CD4-positive, alpha-beta T cell treated with Interleukin-2 at 100 ng/mL for 4 hours (primary cell): ENCODE measurements around the gene RGL4.

ENCODE experiments used
- DNase-seq: peaks from one replicate; pipeline ENCODE4 v3.0.0-alpha.2; 2020; ENCODE audit warnings: low spot score

The RGL4 gene

DNA sequence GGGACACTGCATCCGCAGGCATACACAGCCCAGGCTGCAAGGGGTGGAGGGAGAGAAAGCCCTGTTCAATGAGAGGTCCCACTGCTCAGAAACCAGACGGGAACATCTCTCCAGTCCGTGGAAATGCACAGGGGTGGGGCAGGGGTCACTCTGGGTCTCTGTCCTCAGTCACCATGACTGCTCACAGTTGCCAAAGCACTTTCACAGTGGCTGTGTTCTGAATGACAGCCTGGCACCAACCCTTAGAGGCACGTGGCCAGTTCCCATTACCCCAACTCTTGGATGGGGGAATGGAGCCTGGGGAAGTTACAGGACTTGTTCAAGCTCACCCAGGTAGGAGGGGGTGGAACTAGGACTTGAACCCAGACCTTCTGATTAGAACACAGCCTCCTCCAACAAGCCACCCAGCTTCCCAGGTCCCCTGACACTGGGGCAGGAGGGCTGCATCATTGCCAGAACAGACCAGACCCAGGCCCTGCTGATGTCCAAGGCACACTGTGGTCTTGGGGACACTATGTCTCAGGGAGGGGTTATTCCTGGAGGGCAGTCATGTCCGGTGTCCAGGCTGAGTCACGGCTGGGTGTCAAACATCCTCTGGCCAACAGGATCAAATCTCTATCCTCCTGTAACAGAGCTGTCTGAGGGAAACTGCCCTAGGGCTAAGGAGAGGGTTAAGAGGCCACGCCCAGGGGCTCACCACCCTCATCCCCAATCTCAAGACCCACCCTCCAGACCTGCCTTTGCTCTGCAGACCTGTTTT, 51.9 kb downstream of the RGL4 start:
- DNase-seq: no peak

DNA sequence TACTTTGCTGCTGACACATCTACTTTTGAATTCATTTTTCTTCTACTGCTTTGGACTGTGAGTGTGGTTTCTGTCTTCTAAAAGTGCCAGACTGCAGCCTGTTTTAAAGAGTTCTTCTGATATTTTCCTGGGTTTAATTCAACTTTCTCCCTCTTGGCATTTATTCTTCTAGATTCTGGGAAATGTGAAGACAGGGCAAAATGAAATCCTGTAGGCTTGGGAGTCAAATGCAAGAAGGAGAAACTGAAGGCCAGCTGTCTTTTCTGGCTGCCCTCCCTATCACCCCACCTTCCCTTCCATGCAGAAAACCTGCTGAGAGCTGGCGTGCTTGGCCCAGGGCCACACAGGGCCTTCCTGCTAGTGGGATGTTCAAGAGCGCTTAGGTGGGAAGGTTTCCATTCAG, 52.5 kb downstream of the RGL4 start:
- no peak for DNase-seq

DNA sequence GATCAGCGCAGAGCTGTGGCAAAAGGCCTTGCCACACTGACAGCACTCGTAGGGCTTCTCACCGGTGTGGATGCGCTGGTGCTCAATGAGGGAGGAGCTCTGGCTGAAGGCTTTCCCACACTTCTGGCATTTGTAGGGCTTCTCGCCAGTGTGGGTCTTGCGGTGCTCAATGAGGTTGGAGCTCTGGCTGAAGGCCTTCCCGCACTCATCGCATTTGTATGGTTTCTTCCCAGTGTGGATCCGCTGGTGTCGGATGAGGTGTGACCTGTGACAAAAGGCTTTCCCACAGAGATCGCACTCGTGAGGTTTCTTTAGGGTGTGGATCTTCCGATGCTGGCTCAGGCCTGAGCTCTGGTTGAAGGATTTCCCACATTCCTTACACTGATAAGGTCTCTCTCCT, 53.2 kb downstream of the RGL4 start:
- DNase-seq: no peak

DNA sequence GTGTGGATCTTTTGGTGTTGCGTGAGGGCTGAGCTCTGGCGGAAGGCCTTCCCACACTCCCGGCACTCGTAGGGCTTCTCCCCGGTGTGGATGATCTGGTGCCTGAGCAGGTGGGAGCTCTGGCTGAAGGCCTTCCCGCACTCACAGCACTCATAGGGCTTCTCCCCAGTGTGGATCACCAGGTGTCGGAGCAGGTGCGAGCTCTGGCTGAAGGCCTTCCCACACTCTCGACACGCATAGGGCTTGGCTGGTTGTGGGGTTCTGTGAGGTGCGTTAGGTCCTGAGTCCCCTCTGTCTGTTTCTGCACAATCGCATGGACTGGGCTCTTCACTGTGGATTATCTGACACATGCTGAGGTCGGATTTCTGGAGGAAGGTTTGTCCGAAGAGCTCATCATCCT, 53.7 kb downstream of the RGL4 start:
- no peak for DNase-seq

DNA sequence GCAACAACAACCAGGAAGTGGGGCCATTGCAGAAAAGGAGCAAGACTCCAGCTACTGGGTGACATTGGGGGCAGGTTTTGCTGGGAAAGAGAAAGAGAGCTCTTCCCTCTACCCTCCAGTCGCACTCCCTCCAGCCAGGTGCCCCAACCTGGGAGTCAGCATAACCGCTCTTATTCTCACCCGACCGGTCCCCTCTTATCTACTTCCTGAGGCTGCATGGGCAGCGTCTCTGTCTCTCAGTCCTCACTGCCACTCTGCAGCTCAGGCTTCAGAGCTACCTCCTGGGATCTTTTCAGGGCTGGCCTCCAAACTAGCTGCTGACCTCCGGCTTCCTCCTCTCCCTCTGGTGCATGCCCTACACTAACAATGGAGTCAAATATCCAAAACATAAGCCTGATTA, 55.0 kb downstream of the RGL4 start:
- DNase-seq: no peak
